Measurements from ENCODE around the gene PAGR1.

PAGR1 gene

GRCh38 chr16:29826342-29826695 is 10.4 kb downstream of the PAGR1 start:
- Histone ChIP-seq H3K36me3 (ENCODE audit: control insufficient read depth in 2 of 2, insufficient read depth in 1 of 2, low read length in 2 of 2) (no peaks in the 10 kb centered on the region; a peak in 1 of 3 replicates), H3K27ac (ENCODE audit: extremely low read depth, low read depth, low read length) (no peak overlapping the region), H3K4me3 (ENCODE audit: low read depth, low read length) (no peak overlapping the region), H3K4me1 (ENCODE audit: control insufficient read depth, insufficient read depth, low read length) (no peaks in the 10 kb centered on the region), H3K9me3 (ENCODE audit: control insufficient read depth, insufficient read depth, low read depth, low read length) (no peaks in the 10 kb centered on the region)
- CTCF ChIA-PET = interaction anchor here (0.6 to 6.1 kb wide), 6 partner anchors 10 to 249 kb away, joined by 3 to 36 read pairs (median 3); partner anchors contain the start of genes PAGR1, PPP4C and PRRT2
- POLR2A ChIA-PET = interaction anchor here (0.8 to 1.7 kb wide), 4 partner anchors 10 to 22 kb away, joined by 3 to 8 read pairs (median 4); partner anchors contain the start of genes PAGR1 and PRRT2
- TF ChIP-seq GLI2 (tag by site-specific recombination; IDR thresholded peaks at IDR 0.05; ENCODE audit: borderline replicate concordance, low read depth) (no peak), ZNF202 (tag by site-specific recombination; IDR thresholded peaks at IDR 0.05; ENCODE audit: borderline replicate concordance) (no peak), ZNF513 (tag by site-specific recombination; IDR thresholded peaks at IDR 0.05) (no peak), KLF17 (tag by site-specific recombination; IDR thresholded peaks at IDR 0.05) (no peak), PBX3 (CRISPR knock-in tag; IDR thresholded peaks at IDR 0.05) (no peak), ZSCAN18 (tag by site-specific recombination; IDR thresholded peaks at IDR 0.05) (no peak), CTCF (tag by site-specific recombination; IDR thresholded peaks at IDR 0.05) (no peak), PRDM6 (tag by site-specific recombination; IDR thresholded peaks at IDR 0.05) (no peak), EGR2 (tag by site-specific recombination; IDR thresholded peaks at IDR 0.05; ENCODE audit: low read depth) (no peak), REPIN1 (tag by site-specific recombination; IDR thresholded peaks at IDR 0.05; ENCODE audit: low read depth) (no peak), ZNF777 (tag by site-specific recombination; IDR thresholded peaks at IDR 0.05; ENCODE audit: borderline replicate concordance) (no peak), ZNF518A (tag by site-specific recombination; conservative IDR thresholded peaks at IDR 0.05; ENCODE audit: low read depth) (no peak), ZNF18 (tag by site-specific recombination; IDR thresholded peaks at IDR 0.05) (no peak), BCL6B (tag by site-specific recombination; IDR thresholded peaks at IDR 0.05) (no peak), ZNF416 (tag by site-specific recombination; IDR thresholded peaks at IDR 0.05) (no peak), ZNF830 (tag by site-specific recombination; IDR thresholded peaks at IDR 0.05; ENCODE audit: low read depth) (no peak)
